GM12878 (cell line): Measurements from ENCODE around the gene AP1M1. TPM values are rescaled to one million over a fixed set of nuclear protein-coding genes. Genes with fewer than 3 reads are reported as not detected.

Source experiments
- ATAC-seq: fragments of 200-7000 bp; cut with Tn5 transposase; 3 replicates; pipeline ENCODE4 v1.9.1; 2020; ENCODE audit warnings: mild to moderate bottlenecking, moderate library complexity
- BruUV-seq: library from RNA; stranded (reverse); fragments of 400-500 nt; replicated peaks from 2 replicates; lab custom pipeline; 2021; lab: Mats Ljungman, UMichigan
- CTCF ChIA-PET: fragments of 300-600 bp; sonication (Branson Sonifier 250); formaldehyde crosslinking; extraction: SDS; loops from one replicate; lab custom pipeline; 2021; ENCODE audit warnings: inconsistent platforms; lab: Yijun Ruan, JAX
- POLR2A ChIA-PET: fragments of 350-600 bp; formaldehyde crosslinking; extraction: SDS; loops from one replicate; lab custom pipeline; 2021; ENCODE audit warnings: inconsistent platforms; lab: Charles Lee
- RAD21 ChIA-PET: fragments of 300-600 bp; sonication (Branson Sonifier 250); formaldehyde crosslinking; loops from one replicate; lab custom pipeline; 2023; ENCODE audit warnings: antibody characterized with exemption; ENCODE audit not compliant: unreplicated experiment; lab: Charles Lee
- SMC1A ChIA-PET: fragments of 300-600 bp; sonication (Branson Sonifier 250); formaldehyde crosslinking; loops from one replicate; lab custom pipeline; 2023; ENCODE audit not compliant: unreplicated experiment, uncharacterized antibody; lab: Charles Lee
- DNase-seq: peaks from one replicate; pipeline ENCODE4 v3.0.0-alpha.2; 2011; ENCODE audit warnings: low read depth, low spot score
- FAIRE-seq: peaks from 3 replicates; lab custom pipeline; 2011; peaks lifted over from hg19 to GRCh38; lab: Jason Lieb, UNC
- H2AFZ ChIP-seq: 2 replicates; pipeline ENCODE4 v1.6.0; 2011; ENCODE audit warnings: low read depth, low read length, control low read depth; ENCODE audit not compliant: control insufficient read depth
- H3K27ac ChIP-seq: 2 replicates; pipeline ENCODE4 v1.5.1; 2011; ENCODE audit warnings: control low read depth; ENCODE audit not compliant: control insufficient read depth, insufficient read depth
- H3K27me3 ChIP-seq, 2 experiments: replicated peaks in 1 of 2; 2 replicates each; pipeline versions ENCODE4 v1.6.0 to v1.6.1; 2011; ENCODE audit warnings: low read length in 1 of 2; ENCODE audit not compliant: control insufficient read depth in 2 of 2, insufficient read depth in 2 of 2
- H3K36me3 ChIP-seq, 2 experiments: 2 replicates each; pipeline ENCODE4 v1.5.1; 2011; ENCODE audit warnings: low read length in 1 of 2; ENCODE audit not compliant: control insufficient read depth in 2 of 2, insufficient read depth in 2 of 2
- H3K4me1 ChIP-seq: 2 replicates; pipeline ENCODE4 v1.6.1; 2011; ENCODE audit warnings: mild to moderate bottlenecking, low read length, moderate library complexity, mixed read lengths; ENCODE audit not compliant: control insufficient read depth, insufficient read depth
- H3K4me2 ChIP-seq: 2 replicates; pipeline ENCODE4 v1.6.0; 2011; ENCODE audit warnings: control low read depth; ENCODE audit not compliant: control insufficient read depth, insufficient read depth
- H3K4me3 ChIP-seq: fragments of 200-600 bp; sonication (generic); 2 replicates; pipeline ENCODE4 v1.5.1; 2016
- H3K79me2 ChIP-seq: 2 replicates; pipeline ENCODE4 v1.6.0; 2011; ENCODE audit warnings: low read length; ENCODE audit not compliant: control insufficient read depth, insufficient read depth
- H3K9ac ChIP-seq: 2 replicates; pipeline ENCODE4 v1.8.0; 2011; ENCODE audit warnings: low read length, control low read depth, mixed read lengths; ENCODE audit not compliant: control insufficient read depth, insufficient read depth
- H3K9me3 ChIP-seq: replicated peaks from 3 replicates; pipeline ENCODE4 v1.5.1; 2011; ENCODE audit warnings: mild to moderate bottlenecking, low read length; ENCODE audit not compliant: control insufficient read depth, insufficient read depth
- H4K20me1 ChIP-seq: 2 replicates; pipeline ENCODE4 v1.6.0; 2011; ENCODE audit not compliant: control insufficient read depth, insufficient read depth
- MYB ChIP-seq: fragments of 150-350 bp; IDR thresholded peaks from 2 replicates; pipeline ENCODE4 v1.6.1; 2014; ENCODE audit warnings: mild to moderate bottlenecking, low read depth, low read length, borderline replicate concordance
- NFYB ChIP-seq: IDR thresholded peaks from 2 replicates; pipeline ENCODE4 v1.6.1; 2011; ENCODE audit warnings: low read depth, mild to moderate bottlenecking, low read length, improper control_type of control experiment, moderate library complexity; ENCODE audit not compliant: insufficient read depth
- RAD51 ChIP-seq: fragments of 450-650 bp; IDR thresholded peaks from 2 replicates; pipeline ENCODE4 v1.6.1; 2016; ENCODE audit warnings: moderate library complexity, mild to moderate bottlenecking, inconsistent platforms
- TBL1XR1 ChIP-seq: IDR thresholded peaks from 2 replicates; pipeline ENCODE4 v1.6.1; 2012; ENCODE audit warnings: low read depth, low read length, improper control_type of control experiment
- ZNF274 ChIP-seq: IDR thresholded peaks from one replicate; pipeline ENCODE4 v1.8.0; 2011; ENCODE audit not compliant: insufficient read length, insufficient read depth
- whole genome bisulfite sequencing: methylation state at CpG from one replicate; pipeline ENCODE4 v1.1.6; 2016; ENCODE audit warnings: low lambda C conversion rate; ENCODE audit not compliant: insufficient replicate concordance, insufficient coverage; ENCODE audit errors: missing lambda C conversion rate; 5-methylcytosine and 5-hydroxymethylcytosine counted together
- in situ Hi-C: fragments of 300-500 bp; cut with MboI; formaldehyde crosslinking; loops from 9 replicates; pipeline ENCODE4 v1.14.3; 2018; ENCODE audit warnings: mixed read lengths
- intact Hi-C: fragments of 100-400 bp; cut with micrococcal nuclease; formaldehyde crosslinking; loops from one replicate; pipeline ENCODE4 v1.14.2; 2022; ENCODE audit not compliant: unreplicated experiment
- polyA plus RNA-seq, 11 experiments: library from polyadenylated mRNA; depleted of rRNA in 4 of 11; unstranded in 6 of 11; stranded (reverse) in 5 of 11; fragments of >200 nt; fragmentation: Nextera tagmentation in 4 of 11; fragmentation: Illumina TruSeq in 1 of 11; extraction: Ambion mirVana in 4 of 11; extraction: Trizol in 1 of 11; gene quantifications; 1 replicate in 1 of 11; 2 replicates in 10 of 11; pipeline versions ENCODE4 v1.2.1 to v1.2.3, GENCODE V29; 2011 to 2016; ENCODE audit warnings: inconsistent platforms in 2 of 11, missing spikeins in 2 of 11, low read depth in 1 of 11
- total RNA-seq, 4 experiments: library from RNA; depleted of rRNA in 3 of 4; stranded (reverse); fragments of >200 nt in 3 of 4; fragmentation: Illumina TruSeq in 1 of 4; extraction: Trizol in 1 of 4; gene quantifications; 2 replicates each; pipeline versions ENCODE4 v1.2.1 to v1.2.3, GENCODE V29; 2013 to 2021
- TF ChIP-seq, protein P1 (sequence below): IDR thresholded peaks from 2 replicates; pipeline ENCODE4 v1.6.1; 2011; ENCODE audit warnings: low read depth, mild to moderate bottlenecking, low read length, moderate library complexity, borderline replicate concordance; ENCODE audit errors: extremely low read depth
- TF ChIP-seq, protein P2 (sequence below): IDR thresholded peaks from 2 replicates; pipeline ENCODE4 v1.6.1; 2011; ENCODE audit warnings: low read depth, low read length, improper control_type of control experiment, borderline replicate concordance
- TF ChIP-seq, protein P3 (sequence below): IDR thresholded peaks from 2 replicates; pipeline ENCODE4 v1.6.1; 2012; ENCODE audit warnings: low read depth, low read length, improper control_type of control experiment
- TF ChIP-seq, protein P4 (sequence below): fragments of 450-650 bp; IDR thresholded peaks from 2 replicates; pipeline ENCODE4 v1.6.1; 2016; ENCODE audit warnings: mild to moderate bottlenecking
- TF ChIP-seq, protein P5 (sequence below): IDR thresholded peaks from 2 replicates; pipeline ENCODE4 v1.6.1; 2011; ENCODE audit warnings: borderline replicate concordance, low read depth, mild to moderate bottlenecking, moderate library complexity, mixed read lengths, low read length; ENCODE audit not compliant: insufficient read depth; ENCODE audit errors: extremely low read length
- TF ChIP-seq, protein P6 (sequence below): fragments of 150-350 bp; IDR thresholded peaks from 2 replicates; pipeline ENCODE4 v1.6.1; 2014; ENCODE audit warnings: mild to moderate bottlenecking, low read depth, low read length

AP1M1 gene
- total and polyA plus RNA-seq, 10 of the 15 experiments (the other 5 are each of a cell fraction or from before 2014, with no cell fraction given), result 1.0 to 116 (median 44.7) TPM

DNA sequence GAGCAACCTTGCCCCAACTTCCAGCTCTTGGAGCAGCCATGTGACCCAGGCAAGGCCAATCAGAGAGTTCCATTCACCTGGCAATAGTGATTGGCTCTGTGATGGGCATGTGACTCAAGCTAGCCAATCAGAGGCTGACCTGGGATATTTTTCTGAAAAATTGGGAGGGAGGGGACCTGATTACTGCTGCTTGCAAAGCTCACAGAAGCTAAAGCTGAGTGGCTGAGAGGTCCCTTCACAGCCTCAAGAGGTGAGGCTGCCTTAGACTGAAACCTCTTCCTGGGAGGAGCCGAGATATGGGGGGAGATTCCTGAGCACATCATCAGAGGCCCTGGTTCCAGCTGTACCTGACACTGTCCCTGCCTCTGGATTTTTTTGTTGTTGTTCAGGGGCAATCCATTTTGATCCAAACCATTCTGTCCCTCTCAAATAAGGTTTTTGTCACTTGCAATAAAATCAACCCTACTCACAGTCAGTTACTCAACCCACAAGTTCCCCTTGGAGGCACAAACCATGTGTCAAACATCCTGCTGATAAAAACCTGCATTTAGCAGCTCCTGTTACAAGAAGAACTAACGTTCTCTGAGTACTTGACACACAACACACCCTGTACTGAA is 29.1 kb upstream of the AP1M1 start:
- in situ Hi-C loops, result no loop called here
- SMC1A ChIA-PET, result interaction anchor here (1.3 to 2.5 kb wide), 4 partner anchors 8 to 24 kb away, joined by 3 to 9 read pairs (median 6); partner anchors contain the start of gene HSH2D
- Histone ChIP-seq H3K4me1 (peaks cover 8% of the 10 kb centered on the region; the same call in 1 of the 2 replicates), H3K4me2 (no peak overlapping the region), H4K20me1 (no peaks in the 10 kb centered on the region), H2AFZ (peak overlapping the region; percentile 7; the same call in 1 of the 2 replicates), H3K9ac (no peak overlapping the region), H3K4me3 (no peak overlapping the region), H3K27me3 (no peaks in the 10 kb centered on the region), H3K79me2 (no peaks in the 10 kb centered on the region), H3K36me3 (no peaks in the 10 kb centered on the region), H3K9me3 (no peaks in the 10 kb centered on the region; the same call in 2 of the 3 replicates), H3K27ac (no peak overlapping the region)
- POLR2A ChIA-PET, result interaction anchor here (0.5 to 1.3 kb wide), 5 partner anchors 11 to 835 kb away, joined by 3 to 5 read pairs (median 3); no protein-coding TSS in a partner anchor
- RAD21 ChIA-PET, result interaction anchor here (1.2 kb wide), 1 partner anchor 23 kb away, joined by 4 read pairs; no protein-coding TSS in a partner anchor
- TF ChIP-seq, protein P1, sequence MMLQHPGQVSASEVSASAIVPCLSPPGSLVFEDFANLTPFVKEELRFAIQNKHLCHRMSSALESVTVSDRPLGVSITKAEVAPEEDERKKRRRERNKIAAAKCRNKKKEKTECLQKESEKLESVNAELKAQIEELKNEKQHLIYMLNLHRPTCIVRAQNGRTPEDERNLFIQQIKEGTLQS, result peak; percentile 61; the same call in 1 of the 2 replicates
- TF ChIP-seq NFYB (peak; percentile 86), RAD51 (peak; percentile 64; the same call in 1 of the 2 replicates), ZNF274 (no peak), TBL1XR1 (no peak), MYB (no peak)
- TF ChIP-seq, protein P2, sequence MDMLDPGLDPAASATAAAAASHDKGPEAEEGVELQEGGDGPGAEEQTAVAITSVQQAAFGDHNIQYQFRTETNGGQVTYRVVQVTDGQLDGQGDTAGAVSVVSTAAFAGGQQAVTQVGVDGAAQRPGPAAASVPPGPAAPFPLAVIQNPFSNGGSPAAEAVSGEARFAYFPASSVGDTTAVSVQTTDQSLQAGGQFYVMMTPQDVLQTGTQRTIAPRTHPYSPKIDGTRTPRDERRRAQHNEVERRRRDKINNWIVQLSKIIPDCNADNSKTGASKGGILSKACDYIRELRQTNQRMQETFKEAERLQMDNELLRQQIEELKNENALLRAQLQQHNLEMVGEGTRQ, result peak; percentile 18; the same call in 1 of the 2 replicates
- TF ChIP-seq, protein P3, sequence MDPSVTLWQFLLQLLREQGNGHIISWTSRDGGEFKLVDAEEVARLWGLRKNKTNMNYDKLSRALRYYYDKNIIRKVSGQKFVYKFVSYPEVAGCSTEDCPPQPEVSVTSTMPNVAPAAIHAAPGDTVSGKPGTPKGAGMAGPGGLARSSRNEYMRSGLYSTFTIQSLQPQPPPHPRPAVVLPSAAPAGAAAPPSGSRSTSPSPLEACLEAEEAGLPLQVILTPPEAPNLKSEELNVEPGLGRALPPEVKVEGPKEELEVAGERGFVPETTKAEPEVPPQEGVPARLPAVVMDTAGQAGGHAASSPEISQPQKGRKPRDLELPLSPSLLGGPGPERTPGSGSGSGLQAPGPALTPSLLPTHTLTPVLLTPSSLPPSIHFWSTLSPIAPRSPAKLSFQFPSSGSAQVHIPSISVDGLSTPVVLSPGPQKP, result no peak
- TF ChIP-seq, protein P4, sequence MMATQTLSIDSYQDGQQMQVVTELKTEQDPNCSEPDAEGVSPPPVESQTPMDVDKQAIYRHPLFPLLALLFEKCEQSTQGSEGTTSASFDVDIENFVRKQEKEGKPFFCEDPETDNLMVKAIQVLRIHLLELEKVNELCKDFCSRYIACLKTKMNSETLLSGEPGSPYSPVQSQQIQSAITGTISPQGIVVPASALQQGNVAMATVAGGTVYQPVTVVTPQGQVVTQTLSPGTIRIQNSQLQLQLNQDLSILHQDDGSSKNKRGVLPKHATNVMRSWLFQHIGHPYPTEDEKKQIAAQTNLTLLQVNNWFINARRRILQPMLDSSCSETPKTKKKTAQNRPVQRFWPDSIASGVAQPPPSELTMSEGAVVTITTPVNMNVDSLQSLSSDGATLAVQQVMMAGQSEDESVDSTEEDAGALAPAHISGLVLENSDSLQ, result no peak
- TF ChIP-seq, protein P5, sequence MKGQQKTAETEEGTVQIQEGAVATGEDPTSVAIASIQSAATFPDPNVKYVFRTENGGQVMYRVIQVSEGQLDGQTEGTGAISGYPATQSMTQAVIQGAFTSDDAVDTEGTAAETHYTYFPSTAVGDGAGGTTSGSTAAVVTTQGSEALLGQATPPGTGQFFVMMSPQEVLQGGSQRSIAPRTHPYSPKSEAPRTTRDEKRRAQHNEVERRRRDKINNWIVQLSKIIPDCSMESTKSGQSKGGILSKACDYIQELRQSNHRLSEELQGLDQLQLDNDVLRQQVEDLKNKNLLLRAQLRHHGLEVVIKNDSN, result peak; percentile 82
- TF ChIP-seq, protein P6, sequence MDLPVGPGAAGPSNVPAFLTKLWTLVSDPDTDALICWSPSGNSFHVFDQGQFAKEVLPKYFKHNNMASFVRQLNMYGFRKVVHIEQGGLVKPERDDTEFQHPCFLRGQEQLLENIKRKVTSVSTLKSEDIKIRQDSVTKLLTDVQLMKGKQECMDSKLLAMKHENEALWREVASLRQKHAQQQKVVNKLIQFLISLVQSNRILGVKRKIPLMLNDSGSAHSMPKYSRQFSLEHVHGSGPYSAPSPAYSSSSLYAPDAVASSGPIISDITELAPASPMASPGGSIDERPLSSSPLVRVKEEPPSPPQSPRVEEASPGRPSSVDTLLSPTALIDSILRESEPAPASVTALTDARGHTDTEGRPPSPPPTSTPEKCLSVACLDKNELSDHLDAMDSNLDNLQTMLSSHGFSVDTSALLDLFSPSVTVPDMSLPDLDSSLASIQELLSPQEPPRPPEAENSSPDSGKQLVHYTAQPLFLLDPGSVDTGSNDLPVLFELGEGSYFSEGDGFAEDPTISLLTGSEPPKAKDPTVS, result no peak
- FAIRE-seq (peak; percentile 59), DNase-seq (no peak), ATAC-seq (peak; percentile 47)
- CTCF ChIA-PET, result interaction anchor here (1.0 to 1.6 kb wide), 6 partner anchors 23 to 249 kb away, joined by 3 to 5 read pairs (median 3); no protein-coding TSS in a partner anchor
- intact Hi-C loops, result no loop called here
- no TSS peak for BruUV-seq
- 3% methylated on average over 2 of the region's 2 CpGs for WGBS
